GM21526 (cell line): ENCODE data around the gene TLNRD1.

Experiments used
- ATAC-seq: cut with Tn5 transposase; IDR thresholded peaks from one replicate; pipeline ENCODE4 v1.9.1; 2021; ENCODE audit warnings: moderate library complexity; ENCODE audit not compliant: unreplicated experiment, low FRiP score

Gene TLNRD1

DNA sequence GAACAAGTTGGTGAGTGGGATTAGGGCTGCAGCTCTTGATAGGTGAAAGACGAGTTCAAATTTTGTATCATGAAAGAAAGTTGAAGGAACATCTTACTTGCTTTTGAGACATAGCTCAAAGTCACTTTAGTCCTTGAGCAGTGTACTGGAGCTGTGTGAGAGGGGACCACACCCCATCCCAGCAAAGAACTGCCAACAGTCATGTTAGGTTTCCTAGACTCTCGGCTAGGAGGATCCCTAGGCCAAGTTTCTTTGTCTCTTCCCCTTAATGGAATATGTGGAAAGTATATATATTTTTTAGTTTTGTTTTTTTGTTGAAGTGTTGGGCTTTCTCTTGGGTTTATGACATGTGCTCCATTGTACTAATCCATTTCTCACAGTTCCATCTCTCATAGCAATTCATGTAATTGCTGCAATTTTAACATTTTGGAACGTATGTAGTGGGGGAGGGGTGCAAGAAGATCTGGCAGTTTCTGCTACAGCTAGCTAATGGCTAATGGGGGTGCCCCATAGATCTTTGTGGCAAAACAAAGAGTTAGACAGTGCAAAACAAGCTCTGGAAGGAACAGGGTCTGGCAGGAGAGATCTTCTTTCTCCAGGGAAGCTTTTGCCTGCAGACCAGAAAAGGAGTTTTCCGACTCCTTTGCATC lies 25.1 kb downstream of the TLNRD1 start:
- ATAC-seq, result no peak

GRCh38 chr15:81026836-81027599 lies 26.3 kb downstream of the TLNRD1 start:
- no peak for ATAC-seq

DNA sequence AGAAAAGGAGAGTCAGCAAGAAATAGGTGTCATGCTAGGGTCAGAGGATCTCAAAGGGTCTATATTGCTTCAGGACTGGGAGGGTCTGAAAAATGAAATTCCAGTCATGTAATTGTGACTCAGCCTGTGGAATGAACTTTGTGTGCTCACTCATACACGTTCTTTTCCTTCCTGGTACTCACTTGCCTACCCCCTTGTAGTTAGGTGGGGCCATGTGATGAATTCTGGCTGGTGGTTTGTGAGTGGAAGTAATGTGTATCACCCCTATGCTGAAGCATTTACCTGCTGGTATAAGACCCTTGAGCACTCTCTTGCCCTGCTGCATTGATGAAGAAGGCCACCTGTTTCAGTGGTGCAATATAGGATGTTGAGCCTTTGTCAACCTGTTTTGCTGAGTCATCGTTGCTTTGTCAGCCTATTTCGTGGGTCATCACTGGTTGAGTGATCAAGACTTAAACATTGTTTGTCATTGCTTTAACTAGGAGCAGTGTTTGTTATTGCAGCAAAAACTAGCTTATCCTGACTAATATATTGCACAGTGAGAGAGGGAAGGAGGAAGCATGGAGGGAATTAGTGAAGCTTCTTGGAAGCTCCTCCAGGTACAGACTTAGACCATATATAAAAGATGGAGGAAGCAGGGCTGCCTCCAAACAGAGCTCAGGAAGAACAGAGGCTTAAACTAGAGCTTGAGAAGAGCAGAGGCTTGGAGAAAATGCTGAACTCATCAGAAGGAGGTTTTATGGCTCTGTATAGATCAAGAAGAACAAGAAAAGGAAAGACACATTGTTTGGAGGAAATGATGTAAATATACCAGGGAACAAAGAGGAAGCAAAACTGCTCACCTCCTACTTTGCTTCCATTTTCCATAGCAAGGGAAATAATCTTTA lies 28.9 kb downstream of the TLNRD1 start:
- ATAC-seq, result no peak

DNA sequence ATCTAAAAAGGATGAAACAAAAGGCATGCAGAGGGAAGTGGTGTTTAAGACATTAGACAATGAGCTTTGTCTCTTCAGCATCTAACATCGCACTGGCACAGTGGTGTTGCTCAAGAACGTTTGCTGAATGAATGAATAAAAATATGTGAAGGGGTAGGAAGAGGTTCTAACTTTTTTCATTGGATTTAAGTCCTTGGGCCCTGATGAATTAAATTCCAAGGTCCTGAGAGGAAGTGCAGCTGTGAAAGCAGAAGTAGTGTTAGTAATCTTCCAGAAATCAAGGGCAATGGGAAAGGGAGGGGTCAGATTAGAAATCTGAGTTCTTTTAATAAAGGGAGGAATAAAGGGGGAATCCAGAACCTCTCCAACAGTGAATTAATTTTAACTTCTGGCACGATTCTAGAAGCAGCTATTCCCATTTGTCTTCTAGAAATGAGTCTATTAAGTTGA lies 29.6 kb downstream of the TLNRD1 start:
- no peak for ATAC-seq

DNA sequence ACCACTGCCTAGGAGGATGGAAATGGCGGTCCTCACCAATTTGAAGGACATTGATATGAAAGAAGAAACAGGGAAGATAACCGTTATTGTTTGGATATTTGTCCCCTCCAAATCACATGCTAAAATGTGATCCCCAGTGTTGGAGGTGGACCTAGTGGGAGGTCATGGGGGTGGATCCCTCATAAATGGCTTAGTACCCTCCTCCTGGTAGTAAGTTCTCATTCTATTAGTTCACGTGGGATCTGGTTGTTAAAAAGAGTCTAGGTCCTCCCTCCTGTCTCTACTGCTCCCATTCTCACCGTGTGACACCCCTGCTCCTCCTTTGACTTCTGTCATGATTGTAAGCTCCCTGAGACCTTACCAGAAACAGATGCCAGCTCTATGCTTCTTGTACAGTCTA lies 30.5 kb downstream of the TLNRD1 start:
- ATAC-seq, result no peak

GRCh38 chr15:81032355-81032754 lies 31.6 kb downstream of the TLNRD1 start:
- no peak for ATAC-seq

GRCh38 chr15:81032818-81033217 lies 32.1 kb downstream of the TLNRD1 start:
- no peak for ATAC-seq

DNA sequence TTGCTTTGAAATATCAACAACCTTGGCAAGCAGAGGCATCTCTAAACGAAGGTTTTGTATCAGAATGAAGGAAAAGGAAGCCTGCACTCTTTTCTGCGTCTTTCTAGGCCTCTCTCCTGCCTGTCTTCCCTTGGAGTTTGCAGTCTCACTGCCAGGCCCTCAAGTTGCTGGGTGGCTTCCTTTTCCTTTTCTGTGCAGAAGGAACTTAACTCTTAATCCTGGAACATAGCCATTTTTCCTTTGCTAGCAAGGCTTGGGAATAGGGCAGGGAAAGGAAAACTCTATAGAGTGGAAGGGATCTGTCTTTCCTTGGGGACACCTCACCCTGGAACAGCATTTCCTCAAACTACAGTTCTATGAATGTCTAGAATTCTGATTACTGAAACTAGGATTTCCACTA lies 32.8 kb downstream of the TLNRD1 start:
- ATAC-seq, result no peak

DNA sequence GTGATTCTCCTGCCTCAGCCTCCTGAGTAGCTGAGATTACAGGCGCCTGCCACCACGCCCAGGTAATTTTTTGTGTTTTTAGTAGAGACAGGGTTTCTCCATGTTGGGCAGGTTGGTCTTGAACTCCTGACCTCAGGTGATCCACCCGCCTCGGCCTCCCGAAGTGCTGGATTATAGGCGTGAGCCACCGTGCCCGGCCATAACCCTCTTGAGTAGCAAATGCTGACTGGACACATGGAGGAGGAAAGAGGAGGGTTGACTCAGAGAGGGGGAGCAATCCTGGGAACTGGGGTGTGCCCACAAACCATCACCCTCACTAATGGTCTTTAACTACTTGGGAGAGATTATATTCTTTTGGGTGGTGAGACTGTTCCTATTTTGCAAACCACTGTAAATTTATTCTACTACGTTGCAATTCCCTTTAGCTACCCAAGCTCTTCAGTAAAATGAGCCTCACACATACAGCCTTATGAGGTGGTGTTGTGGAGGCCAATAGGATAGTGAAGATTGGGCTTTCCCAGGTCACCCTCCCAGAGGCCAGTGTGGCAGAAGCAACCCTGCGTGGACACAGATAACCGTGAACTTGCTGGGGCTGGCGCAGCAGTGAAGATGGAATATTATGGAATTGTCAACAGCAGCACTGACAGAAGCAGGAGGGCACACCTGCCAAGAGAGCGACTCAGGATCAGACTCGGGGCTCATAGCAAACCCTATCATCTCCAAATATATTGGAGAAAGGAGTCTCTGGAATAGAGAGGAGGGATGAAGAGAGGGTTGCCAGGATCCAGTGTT lies 37.4 kb downstream of the TLNRD1 start:
- ATAC-seq, result no peak

GRCh38 chr15:81038975-81039607 lies 38.4 kb downstream of the TLNRD1 start:
- no peak for ATAC-seq

- no peak for ATAC-seq
Measured at GRCh38 chr15:81040757-81041156, 40.0 kb downstream of the TLNRD1 start.

GRCh38 chr15:81043281-81043934 lies 42.7 kb downstream of the TLNRD1 start:
- no peak for ATAC-seq

- ATAC-seq, result no peak
Measured at GRCh38 chr15:81043935-81044575, 43.3 kb downstream of the TLNRD1 start.

GRCh38 chr15:81046290-81046689 lies 45.6 kb downstream of the TLNRD1 start:
- ATAC-seq, result no peak

DNA sequence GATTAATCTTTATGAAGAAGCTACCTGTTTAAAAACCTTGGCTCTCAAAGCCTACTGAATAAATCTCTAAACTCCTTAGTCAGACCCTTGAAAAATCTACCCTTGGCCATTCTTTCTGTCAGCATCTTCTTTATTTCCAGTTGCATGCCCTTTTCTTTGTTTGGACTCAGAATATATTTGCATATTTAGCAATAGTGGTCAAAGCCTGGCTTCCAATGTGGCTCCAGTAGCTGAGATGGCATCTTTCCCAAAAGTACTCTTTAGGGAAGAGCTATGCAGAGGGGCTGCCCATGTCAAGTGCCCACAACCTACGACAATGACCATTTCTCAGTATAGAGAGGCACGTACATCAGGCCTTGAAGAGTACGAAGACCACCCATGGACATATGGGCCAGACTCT lies 47.2 kb downstream of the TLNRD1 start:
- ATAC-seq, result no peak

GRCh38 chr15:81049835-81050234 lies 49.1 kb downstream of the TLNRD1 start:
- no peak for ATAC-seq

- ATAC-seq, result no peak
Measured at GRCh38 chr15:81050259-81050658, 49.5 kb downstream of the TLNRD1 start.

DNA sequence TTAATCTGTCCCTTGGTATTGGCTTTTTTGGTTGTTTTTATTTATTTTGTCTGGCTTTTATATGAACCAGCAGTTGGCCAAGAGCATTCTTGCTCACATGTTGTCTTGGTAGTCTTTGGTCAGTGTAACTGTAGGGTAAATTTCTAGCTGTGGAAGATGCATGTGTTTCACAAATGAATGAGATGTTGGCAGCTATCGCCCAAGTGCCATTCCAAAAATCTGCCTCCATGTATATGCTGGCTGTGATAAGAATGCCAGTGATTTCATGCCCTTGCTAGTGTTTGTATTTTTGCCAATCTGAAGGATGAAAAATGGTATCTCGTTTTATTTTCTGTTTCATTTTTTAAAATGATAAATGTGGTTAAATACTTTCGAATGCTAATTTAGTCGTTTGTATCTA lies 50.1 kb downstream of the TLNRD1 start:
- no peak for ATAC-seq

GRCh38 chr15:81052046-81052445 lies 51.3 kb downstream of the TLNRD1 start:
- ATAC-seq, result no peak
